Measurements from ENCODE around the gene CDH23. TPM values are rescaled to one million over a fixed set of nuclear protein-coding genes. Genes with fewer than 3 reads are reported as not detected.

Gene CDH23
- polyA plus RNA-seq, 5 donors: 2.3 to 3.6 (median 3.1) TPM

DNA sequence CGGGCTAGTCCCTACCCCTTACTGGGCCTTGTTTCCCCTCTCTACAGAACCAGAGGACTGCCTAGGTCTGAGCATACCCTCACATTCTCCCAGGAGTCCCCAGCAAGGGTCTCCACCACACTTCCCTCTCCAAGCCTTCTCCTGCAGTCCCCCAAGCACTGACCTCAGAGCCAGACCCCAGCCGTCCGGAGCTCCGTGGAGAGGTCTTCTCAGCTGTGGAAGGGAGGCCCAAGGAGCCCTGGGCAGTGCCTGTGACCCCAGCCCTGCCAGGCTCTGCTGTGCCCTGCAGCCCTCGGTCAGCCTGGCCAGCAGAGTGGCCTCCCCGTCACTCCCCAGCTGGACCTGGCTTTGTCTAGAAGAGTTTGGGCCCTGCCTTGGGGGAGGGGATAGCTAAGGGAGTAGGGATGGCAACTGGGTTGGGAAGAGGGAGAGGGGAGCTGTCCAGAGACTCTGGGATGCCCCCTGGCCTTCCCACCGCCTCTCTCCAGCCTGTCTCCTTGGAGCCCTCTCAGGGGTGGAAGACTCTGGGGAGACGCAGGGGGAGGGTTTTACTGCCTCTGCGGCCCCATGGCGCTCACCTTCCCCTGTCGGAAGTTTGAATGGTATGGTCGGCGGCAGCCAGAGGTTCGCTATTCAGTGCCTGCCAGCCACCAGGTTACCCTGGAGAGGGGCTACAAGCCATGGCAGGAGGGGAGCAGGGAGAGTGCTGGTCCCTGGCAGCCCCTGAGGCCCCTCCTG, 322.9 kb downstream of the CDH23 start, which contains the start of gene C10orf105:
C10orf105 (minus strand) TSS at position 315 of the 738 bp plus-strand sequence. CDS start 3,441 bp downstream, outside the sequence.
- DNase-seq: no peak

DNA sequence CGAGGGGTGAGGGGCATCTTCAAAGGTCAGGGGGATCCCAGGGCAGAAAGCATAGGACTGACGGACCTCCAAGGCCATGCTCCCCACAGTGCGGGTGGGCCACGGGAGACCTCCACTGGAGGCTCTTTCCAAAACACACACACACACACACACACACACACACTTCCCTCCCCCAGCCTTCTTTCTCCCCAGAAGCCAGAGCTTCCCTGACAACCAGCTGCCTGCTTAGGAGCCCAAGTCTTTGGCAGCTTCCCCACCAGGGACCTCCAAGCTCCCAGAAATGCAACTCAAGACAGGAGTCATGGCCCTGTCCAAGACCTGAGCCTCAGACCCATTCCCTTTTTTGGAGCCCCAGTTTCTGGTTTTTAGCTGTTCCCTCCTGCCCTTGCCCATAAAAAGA, 323.6 kb downstream of the CDH23 start:
- no peak for DNase-seq

GRCh38 chr10:71721313-71721712, 324.6 kb downstream of the CDH23 start:
- DNase-seq: no peak

GRCh38 chr10:71722849-71723248, 326.1 kb downstream of the CDH23 start:
- no peak for DNase-seq

DNA sequence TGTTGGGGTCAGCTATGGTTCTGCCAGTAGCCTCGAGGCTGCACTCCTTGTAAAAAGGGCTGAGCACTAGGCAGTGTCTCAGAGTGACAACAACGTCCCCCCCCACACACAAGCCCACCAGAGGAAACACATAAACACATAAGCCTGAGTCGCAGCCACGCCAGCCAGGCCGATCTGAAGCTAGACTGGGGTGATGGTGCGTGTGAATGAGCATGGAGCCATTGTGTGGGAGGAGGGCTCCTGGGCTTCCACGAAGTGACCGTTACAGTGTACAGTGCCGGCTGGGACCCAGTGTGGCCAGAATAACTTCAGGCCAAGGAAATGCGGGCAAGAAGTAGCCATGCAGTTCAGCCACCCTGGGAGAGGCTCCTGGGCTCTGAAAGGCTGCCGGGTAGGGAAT, 326.6 kb downstream of the CDH23 start:
- DNase-seq: no peak

DNA sequence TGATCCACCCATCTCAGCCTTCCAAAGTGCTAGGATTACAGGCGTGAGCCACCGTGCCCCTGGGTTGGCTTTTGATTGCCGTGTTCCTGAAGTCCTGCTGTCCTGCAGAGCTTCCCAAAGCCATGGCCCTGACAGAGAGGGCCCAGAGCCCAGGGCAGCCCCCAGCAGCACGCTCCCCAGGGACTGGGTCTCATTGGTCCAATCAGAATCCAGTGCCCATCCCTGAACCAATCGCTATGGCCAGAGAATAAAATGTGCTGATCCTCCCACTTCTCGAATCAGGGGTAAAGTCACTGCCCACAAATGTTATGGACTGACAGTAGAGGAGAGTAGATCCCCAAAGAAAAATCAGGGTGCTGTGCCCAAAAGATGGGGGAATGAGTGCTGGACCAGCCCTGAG, 327.8 kb downstream of the CDH23 start:
- no peak for DNase-seq

- DNase-seq: no peak
Measured at GRCh38 chr10:71725249-71725648, 328.5 kb downstream of the CDH23 start.

- no peak for DNase-seq
Measured at GRCh38 chr10:71725998-71726579, 329.4 kb downstream of the CDH23 start.

DNA sequence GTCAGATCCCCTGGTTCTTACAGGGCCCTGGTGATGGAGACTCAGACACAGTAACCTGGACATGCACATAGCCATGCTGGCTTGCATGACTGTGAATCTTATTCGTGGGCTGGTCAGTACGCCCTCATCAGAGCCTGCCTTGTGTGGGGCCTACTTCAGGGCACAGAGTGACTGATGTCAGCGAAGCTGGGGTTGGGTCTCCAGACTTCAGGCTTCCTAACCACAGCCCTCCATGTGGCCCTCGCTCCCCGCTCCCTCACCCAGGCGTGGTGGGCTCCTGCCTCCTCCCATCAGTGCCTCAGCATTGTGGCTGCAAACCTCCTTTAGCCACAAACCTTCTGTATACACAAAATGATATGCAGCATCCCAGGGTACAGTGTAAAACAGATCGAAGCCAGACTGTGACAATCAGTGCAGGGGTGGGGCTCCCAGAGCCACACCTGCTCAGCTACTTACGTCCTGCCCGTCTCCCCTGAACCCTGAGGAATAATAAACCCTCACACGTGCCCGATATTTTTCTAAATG, 329.9 kb downstream of the CDH23 start:
- DNase-seq: no peak

DNA sequence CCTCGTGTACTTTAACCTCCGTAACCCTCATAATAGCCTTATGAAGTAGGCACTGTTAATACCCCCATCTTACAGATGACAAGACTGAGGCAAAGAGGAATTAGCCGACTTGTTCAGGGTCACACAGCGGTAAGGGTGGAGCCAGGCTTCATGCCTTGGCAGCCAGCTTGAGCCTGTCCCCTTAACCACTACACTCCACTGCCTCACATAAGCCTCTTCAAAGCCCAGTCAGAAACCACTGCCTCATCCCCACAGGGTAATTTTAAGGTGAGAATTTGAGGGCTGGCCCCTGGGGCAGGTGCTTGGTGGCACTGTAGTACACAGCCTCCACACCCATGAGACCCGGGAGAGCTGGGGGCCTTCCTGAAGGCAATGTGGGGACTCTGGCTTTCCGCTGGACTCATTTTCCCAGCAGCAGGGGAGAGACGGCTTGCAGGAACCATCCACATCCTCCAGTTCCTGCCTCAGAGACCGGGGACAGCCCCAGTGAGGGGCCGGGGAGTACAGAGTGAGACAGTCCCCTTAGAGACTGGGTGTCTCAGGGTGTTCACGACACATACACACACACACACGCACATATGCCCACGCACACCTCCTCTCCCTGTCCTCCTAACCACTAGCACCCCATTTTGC, 330.5 kb downstream of the CDH23 start:
- DNase-seq: no peak

- DNase-seq: peak in 1 of 2 donors; percentile 66
Measured at GRCh38 chr10:71727738-71728737, 331.3 kb downstream of the CDH23 start.

- DNase-seq: no peak
Measured at GRCh38 chr10:71729161-71729636, 332.5 kb downstream of the CDH23 start.

- no peak for DNase-seq
Measured at GRCh38 chr10:71731791-71732190, 335.1 kb downstream of the CDH23 start.

DNA sequence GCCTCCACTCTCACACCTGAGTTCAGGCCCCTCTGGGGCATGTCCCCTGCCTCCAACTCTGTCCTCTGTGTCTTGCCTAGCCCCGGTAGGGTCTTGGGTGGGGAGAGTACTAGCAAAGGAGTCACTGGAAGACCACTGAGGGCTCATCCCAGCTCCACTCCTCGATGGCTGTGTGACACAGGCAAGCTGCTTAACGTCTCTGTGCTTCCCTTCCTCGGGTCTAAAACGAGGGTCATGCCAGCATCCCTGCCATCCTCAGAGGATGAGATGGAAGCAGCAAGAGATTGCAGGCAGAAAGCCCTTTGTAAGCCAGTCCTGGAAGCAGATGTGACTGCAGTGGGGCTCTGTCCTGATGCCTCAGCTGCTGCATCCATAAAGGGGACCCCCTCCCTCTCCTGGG, 338.1 kb downstream of the CDH23 start:
- no peak for DNase-seq

DNA sequence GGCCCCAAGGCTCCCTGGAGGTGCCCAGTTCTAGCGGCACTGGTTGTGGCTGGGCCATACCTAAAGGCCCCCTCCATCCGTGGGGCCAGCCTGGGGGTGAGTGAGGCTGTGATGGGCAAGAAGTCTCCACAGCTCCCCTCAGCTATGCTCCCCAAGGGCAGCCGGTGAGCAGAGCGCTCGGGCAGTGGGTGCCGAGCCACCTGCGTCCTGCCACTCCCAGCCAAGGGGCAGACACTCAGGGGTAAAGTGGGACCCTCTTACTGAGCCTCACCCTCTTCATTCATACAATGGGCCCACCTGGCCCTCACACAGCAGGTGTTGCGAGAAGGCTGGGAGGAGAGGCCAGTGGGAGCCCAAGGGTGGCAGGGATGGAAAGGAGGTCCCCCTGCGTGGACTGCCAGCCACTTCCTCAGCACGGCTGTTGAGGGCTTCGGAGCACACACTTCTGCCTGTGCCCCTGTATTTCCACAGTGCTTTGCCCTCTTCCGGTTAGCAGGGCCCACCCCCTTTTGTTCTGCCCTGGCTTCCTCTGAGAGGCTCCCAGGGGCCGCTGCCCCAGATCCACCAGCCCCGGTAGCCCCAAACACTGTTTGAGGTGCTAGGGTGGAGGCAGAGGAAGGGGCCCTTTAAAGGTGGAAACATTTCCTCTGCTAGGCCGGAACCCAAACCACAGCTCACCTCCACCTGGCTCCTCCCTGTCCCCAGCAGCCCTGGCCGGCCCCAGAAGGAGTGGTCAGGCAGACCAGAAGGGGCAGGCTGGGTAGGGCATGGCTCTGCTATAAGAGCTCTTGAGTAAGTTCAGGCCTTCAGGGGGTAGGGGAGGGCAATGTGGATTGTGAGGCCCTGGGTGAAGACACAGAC, 339.2 kb downstream of the CDH23 start:
- DNase-seq: no peak

DNA sequence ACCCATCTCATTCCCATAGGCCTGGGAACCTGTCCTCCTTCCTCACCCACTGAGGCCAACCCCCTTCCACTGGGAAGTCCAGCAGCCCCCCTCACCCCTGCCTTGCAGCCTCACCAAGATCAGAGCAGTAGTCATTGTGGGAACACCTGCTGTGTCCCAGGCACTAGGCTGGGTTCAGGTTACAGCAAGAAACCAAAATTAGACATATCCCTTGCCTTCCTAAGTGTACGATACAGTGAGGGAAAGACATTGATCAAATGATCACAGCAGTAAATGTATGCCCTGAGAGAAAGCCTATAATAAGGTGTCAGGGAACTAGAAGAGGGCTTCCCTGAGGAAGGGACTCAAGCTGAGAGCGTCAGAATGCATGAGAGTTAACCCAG, 339.8 kb downstream of the CDH23 start:
- DNase-seq: no peak

- no peak for DNase-seq
Measured at GRCh38 chr10:71737001-71737833, 340.5 kb downstream of the CDH23 start.

GRCh38 chr10:71737834-71738197, 341.1 kb downstream of the CDH23 start:
- DNase-seq: no peak

GRCh38 chr10:71739358-71739900, 342.7 kb downstream of the CDH23 start:
- no peak for DNase-seq
